ENCODE results near the gene TUBB4A. TPM values are rescaled to one million over a fixed set of nuclear protein-coding genes. Genes with fewer than 3 reads are reported as not detected.

TUBB4A gene
- total RNA-seq, 1 donor from 2014 or later, result 0.49 TPM

Small RNA genes lying within 50 kb of the gene (small RNA-seq; reads per million reads assigned to genes)
- gene AC010503.2 (ENCODE audit: low replicate concordance), result not detected

Other genes starting within 250 kb of the TUBB4A start
- 5.6 TPM for gene MLLT1, start 222.3 kb downstream of the TUBB4A start, total RNA-seq
- 4.0 TPM for gene ACER1, start 168.7 kb downstream of the TUBB4A start, total RNA-seq
- 17.1 TPM for gene CLPP, start 140.8 kb downstream of the TUBB4A start, total RNA-seq
- gene ALKBH7, start 129.5 kb downstream of the TUBB4A start, total RNA-seq, result 31.0 TPM
- 0.59 TPM for gene PSPN, start 126.4 kb downstream of the TUBB4A start, total RNA-seq
- 23.9 TPM for gene GTF2F1, start 109.1 kb downstream of the TUBB4A start, total RNA-seq
- 100 TPM for gene KHSRP, start 77.5 kb downstream of the TUBB4A start, total RNA-seq
- 0.49 TPM for gene SLC25A41, start 68.5 kb downstream of the TUBB4A start, total RNA-seq
- gene SLC25A23, start 42.5 kb downstream of the TUBB4A start, total RNA-seq, result 14.3 TPM
- gene CRB3, start 38.0 kb downstream of the TUBB4A start, total RNA-seq, result 9.8 TPM
- gene DENND1C, start 20.5 kb downstream of the TUBB4A start, total RNA-seq, result 0.69 TPM
- gene TNFSF9, start 28.7 kb upstream of the TUBB4A start, total RNA-seq, result 0.69 TPM
- 0.30 TPM for gene CD70, start 88.8 kb upstream of the TUBB4A start, total RNA-seq
- 0.59 TPM for gene TNFSF14, start 167.9 kb upstream of the TUBB4A start, total RNA-seq
- gene C3, start 218.3 kb upstream of the TUBB4A start, total RNA-seq, result 65.4 TPM
- gene GPR108, start 235.3 kb upstream of the TUBB4A start, total RNA-seq, result 19.7 TPM
- gene TRIP10, start 237.4 kb upstream of the TUBB4A start, total RNA-seq, result 43.3 TPM

Data from skin of body (tissue), 2 donors.